HTERT RPE-1 (cell line): ENCODE data around the gene RPL41.

Experiments
- in situ Hi-C: fragments of 300-500 bp; cut with MboI; formaldehyde crosslinking; loops from 4 replicates; pipeline ENCODE4 v1.14.3; 2020; ENCODE audit warnings: low sequenced_read_pairs

The RPL41 gene

DNA sequence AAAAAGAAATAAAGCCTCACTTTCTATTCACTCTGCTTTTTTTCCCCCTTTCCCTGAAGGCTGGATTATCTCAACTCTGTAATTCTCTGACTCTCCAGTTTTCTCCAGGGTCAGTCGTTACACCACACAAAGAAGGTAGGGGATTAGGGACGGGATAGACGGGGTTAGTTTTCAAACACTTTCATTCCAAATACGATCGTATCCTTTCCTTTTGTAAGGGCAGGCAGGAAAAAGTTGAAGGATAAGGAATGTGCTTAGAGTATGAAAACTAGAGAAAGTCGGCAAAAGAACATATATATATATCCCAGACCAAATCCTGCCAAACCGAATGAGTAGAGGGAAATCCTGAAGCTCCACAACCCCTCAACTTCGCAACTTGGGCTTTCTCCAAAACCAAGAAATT is 11.1 kb downstream of the RPL41 start:
- in situ Hi-C loops = no loop called here

GRCh38 chr12:56127888-56128669 is 11.6 kb downstream of the RPL41 start, which contains the start of gene ESYT1:
TSS of gene ESYT1 (plus strand) at chr12:56128267. CDS start at chr12:56128320, 53 bp downstream.
- in situ Hi-C loops = no loop called here

- in situ Hi-C loops = no loop called here
These were observed 12.3 kb downstream of the RPL41 start for GRCh38 chr12:56128670-56129205.

- in situ Hi-C loops = no loop called here
These were observed 12.9 kb downstream of the RPL41 start for GRCh38 chr12:56129206-56129941.

DNA sequence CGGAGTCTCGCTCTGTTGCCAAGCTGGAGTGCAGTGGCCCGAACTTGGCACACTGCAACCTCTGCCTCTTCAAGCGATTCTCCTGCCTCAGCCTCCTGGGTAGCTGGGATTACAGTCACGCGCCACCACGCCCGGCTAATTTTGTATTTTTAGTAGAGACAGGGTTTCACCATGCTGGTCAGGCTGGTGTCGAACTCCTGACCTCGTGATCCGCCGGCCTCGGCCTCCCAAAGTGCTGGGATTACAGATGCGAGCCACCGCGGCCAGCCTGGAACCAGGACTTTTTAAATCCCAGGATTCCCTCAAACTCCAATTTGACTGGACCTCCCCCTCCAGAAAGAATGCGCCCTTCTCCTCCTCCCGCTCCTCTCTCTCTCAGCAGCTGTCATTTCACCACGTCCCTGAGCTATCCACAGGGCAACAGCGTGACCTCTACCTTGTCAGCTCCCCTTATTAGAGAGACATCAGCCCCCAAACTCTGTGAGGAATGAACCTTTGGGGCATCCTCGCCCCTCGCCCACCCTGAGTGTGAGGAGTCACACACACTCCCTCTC is 13.6 kb downstream of the RPL41 start:
- in situ Hi-C loops = no loop called here

GRCh38 chr12:56130876-56131275 is 14.4 kb downstream of the RPL41 start:
- in situ Hi-C loops = no loop called here

GRCh38 chr12:56134897-56135296 is 18.5 kb downstream of the RPL41 start:
- in situ Hi-C loops = no loop called here

- in situ Hi-C loops = no loop called here
These were observed 21.6 kb downstream of the RPL41 start for GRCh38 chr12:56137853-56138571.

DNA sequence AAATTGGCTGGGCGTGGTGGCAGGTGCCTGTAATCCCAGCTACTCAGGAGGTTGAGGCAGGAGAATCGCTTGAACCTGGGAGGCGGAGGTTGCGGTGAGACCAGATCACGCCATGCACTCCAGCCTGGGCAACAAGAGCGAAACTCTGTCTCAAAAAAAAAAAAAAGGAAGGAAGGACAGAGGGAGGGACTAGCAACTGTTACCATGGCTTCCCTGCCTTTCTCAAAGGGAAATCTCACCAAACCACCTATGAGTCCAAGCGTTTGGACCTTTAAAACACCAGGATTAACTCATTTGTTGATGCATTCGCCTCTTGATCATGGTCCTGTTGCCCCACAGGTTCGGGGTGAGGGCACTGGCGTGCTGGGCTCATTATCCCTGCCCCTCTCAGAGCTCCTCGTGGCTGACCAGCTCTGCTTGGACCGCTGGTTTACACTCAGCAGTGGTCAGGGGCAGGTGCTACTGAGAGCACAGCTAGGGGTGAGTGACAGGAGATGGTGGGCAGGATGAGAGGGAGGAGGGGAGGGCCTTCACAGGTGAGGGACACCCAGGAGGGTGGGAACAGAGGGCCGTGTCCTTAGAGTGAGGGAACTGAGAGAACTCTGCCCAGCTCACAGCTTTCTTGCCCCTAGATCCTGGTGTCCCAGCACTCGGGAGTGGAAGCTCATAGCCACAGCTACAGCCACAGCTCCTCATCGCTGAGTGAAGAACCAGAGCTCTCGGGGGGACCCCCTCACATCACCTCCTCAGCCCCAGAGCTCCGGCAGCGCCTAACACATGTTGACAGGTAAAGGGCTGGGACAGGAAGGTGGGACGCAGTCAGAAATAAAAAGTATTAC is 25.7 kb downstream of the RPL41 start:
- in situ Hi-C loops = no loop called here

- in situ Hi-C loops = no loop called here
These were observed 26.8 kb downstream of the RPL41 start for GRCh38 chr12:56143217-56143616.

DNA sequence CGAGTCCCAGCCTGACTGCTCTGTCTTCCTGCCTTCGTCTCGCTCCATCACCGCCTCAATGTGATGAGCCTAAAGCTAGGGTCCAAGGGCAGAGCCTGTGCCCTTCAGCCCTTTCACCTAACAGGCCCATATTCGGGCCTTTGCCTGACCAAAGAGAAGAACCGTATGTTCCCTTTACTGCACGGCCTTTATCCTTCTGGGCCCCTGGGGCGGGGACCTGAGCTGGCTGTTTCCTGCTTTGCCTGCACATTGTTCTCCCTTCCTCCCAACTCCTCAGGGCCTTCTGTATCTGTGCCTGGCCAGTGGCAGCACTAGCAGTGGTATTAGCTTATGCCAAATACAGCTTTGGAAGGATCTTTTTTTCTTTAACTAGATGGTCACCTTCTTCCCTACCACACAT is 27.4 kb downstream of the RPL41 start:
- in situ Hi-C loops = no loop called here

- in situ Hi-C loops = no loop called here
These were observed 28.8 kb downstream of the RPL41 start for GRCh38 chr12:56145217-56145616.

GRCh38 chr12:56146492-56147460 is 30.3 kb downstream of the RPL41 start:
- in situ Hi-C loops = no loop called here

DNA sequence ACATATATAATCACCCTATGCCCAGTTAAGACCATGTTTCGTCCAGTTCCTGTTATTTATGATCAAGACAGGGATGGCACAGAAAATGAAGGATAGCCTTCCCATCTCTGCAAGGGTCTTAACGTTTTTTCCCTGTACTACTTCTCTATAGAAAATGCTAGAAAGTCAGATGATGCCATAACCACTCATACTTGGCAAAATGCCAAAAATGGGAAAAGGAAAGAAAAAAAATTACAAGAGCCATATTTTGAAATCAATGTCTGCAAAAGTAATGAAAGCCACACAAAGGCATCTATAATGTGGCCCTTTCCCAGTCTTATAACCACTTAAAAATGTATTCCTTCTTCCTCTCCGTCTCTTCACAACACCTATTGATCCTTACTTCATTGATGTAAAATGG is 34.1 kb downstream of the RPL41 start:
- in situ Hi-C loops = no loop called here

DNA sequence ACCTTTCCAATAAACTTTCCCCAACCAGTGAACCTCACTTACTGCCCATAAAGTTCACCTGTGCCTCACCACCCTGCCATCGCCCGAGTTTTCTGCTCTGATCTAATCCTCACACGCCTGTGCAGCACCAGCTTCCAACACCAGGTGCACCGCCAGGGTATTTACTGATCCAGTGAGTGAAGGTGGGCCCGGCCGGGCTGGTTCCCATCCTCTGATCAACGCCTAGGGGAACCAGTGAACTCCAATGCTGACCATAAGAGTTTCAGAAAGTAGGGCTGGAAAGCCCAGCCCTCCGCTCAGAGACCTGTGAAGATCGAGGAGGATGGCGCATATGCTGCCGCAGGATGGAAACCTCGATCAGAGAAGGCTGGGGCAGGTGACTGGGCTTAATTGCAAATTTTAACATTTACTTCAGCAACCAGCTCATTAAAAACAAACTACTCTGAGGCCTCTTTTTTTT is 35.3 kb downstream of the RPL41 start:
- in situ Hi-C loops = no loop called here

DNA sequence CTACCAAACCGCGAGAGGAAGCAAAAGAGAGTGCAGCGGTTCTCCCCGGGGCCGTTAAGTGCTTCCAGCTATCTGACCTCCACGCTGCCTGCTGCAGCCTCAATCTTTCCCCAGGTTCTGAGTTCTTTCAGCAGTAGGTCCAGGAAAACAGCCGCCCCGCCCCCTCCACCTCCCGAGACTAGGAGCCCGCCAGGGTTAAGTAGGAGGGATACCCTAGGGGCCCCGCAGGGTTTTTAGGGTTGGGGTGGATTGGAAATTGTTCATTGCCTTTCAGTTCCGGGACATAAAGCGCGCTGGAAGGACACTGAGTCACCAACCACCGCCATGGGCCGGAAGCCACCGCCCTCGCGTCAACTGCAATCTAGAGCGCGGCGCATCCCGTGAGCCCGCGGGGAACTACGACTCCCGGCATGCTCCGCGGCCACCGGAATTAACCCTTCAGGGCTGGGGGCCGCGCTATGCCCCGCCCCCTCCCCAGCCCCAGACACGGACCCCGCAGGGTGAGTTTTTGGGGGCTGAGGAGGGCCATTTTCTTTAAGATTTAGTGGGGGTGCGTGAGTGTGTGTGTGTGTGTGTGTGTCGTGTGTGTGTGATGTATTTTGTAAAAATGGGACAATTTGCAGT is 35.8 kb downstream of the RPL41 start, which contains the start of gene MYL6B:
MYL6B (plus strand) TSS at position 456 of the 624 bp plus-strand sequence. CDS start 1,332 bp downstream, outside the sequence.
- in situ Hi-C loops = no loop called here

GRCh38 chr12:56152756-56153677 is 36.6 kb downstream of the RPL41 start:
- in situ Hi-C loops = no loop called here
